SKM-1 treated with dmso at 0.1 percent for 144 hours (cell line): ENCODE results near the gene SPNS1.
"Not testable (repeated sequence)": the region's sequence is repeated elsewhere in the genome, so short reads cannot be mapped to it uniquely, and the experiment has no call there.

Source experiments
- DNase-seq: peaks from one replicate; lab custom pipeline; 2025; ENCODE audit not compliant: unreplicated experiment; lab: John Stamatoyannopoulos, UW

SPNS1 gene, protein sequence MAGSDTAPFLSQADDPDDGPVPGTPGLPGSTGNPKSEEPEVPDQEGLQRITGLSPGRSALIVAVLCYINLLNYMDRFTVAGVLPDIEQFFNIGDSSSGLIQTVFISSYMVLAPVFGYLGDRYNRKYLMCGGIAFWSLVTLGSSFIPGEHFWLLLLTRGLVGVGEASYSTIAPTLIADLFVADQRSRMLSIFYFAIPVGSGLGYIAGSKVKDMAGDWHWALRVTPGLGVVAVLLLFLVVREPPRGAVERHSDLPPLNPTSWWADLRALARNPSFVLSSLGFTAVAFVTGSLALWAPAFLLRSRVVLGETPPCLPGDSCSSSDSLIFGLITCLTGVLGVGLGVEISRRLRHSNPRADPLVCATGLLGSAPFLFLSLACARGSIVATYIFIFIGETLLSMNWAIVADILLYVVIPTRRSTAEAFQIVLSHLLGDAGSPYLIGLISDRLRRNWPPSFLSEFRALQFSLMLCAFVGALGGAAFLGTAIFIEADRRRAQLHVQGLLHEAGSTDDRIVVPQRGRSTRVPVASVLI

DNA sequence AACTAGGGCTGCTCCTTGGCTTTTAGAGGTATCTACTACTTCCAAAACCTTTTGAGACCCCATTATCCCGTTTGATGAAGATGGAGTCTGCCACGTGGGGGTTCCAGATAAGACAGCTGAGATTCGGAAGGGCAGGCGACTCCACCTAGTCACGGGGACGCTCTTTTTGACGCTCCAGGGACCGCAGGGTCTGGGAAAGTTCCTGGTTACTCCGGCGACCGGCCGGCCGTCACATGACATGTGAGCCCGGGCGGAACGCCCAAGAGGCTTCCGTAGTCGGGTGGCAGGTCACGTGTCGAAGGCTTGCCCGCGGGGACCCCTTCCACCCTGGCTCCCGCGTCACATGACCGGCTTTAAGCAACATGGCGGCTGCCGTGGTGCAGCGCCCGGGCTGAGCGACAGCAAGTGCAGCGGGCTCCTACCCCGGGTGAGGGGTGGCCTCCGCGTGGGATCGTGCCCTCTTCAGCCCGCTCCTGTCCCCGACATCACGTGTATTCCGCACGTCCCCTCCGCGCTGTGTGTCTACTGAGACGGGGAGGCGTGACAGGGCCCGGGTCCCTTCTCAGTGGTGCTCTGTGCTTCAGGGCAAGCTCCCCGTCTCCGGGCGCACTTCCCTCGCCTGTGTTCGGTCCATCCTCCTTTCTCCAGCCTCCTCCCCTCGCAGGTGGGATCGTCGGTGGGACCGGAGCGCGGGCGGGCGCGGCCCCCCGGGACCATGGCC, at the start of gene SPNS1:
Gene SPNS1, plus strand, starts transcription at position 342 of the 721 bp plus-strand sequence. Its CDS starts 374 bp downstream, at position 716.
- peak; percentile 87 for DNase-seq

DNA sequence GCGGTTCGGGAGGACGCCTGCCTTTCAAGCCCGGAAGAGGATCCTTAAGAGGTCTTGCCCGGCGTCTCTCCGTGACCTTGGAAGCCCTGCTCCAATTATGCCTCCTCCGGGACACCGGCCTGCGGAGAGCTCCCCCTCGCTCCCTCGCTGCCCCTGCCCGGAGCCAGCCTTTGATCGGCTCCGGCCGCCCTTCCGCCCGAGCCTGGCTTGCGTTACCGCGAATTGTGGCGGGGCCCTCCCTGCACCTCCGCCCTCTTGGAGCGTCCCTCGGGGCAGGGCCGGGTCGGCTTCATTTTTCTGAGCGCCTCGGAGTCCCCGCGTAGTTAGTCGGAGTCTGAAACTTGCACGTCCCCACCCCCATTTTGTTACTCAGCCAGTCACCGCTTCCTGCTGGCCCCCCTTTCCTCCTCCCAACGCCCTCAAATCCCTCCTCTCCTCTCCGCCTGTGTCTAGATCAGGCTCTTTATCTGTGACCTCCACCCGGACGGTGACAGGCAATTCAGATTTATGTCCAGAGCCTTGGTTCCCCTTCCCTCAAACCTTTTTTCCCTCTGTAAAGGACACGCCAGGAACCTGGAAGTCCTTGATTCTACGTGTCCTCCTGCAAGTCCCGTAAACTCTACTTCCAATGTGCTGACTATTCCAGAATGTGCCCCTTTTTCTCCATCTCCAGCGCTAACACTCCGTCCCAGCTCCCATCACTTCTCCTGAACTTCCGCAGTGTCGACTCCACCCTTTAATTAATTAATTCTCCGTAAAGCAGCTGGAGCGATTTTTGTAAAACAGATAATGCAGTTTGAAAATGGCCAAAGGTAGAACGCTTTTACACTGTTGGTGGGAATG, 49.0 kb upstream of the SPNS1 start:
- peak; percentile 70 for DNase-seq

DNA sequence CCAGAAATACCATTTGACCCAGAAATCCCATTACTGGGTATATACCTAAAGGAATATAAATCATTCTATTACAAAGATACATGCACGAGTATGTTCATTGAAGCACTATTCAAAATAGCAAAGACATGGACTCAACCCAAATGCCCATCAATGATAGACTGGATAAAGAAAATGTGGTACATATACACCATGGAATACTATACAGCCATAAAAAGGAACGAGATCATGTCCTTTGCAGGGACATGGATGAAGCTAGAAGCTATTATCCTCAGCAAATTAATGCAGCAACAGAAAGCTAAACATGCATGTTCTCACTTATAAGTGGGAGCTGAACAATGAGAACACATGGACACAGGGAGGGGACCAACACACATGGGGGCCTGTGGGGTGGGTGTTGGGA, 48.3 kb upstream of the SPNS1 start:
- DNase-seq, result not testable (repeated sequence)

DNA sequence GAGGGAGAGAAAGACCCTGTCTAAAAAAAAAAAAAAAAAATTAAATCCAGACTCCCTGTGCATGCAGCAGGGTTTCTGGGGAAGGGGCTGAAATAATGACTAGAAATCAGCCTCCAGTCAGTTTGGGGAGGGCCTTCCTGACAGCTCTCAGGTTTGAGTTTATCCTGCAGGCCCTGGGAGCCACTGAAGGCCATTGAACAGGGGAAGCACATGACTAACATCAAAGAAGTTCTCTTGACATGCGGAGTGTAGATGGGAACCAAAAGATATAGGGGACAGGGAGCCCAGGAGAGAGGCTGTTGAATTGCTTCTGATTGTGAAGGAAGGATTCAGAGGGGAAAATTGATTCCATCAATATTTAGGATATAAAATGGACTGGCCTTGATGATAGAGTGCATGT, 46.8 kb upstream of the SPNS1 start:
- DNase-seq, result no peak

DNA sequence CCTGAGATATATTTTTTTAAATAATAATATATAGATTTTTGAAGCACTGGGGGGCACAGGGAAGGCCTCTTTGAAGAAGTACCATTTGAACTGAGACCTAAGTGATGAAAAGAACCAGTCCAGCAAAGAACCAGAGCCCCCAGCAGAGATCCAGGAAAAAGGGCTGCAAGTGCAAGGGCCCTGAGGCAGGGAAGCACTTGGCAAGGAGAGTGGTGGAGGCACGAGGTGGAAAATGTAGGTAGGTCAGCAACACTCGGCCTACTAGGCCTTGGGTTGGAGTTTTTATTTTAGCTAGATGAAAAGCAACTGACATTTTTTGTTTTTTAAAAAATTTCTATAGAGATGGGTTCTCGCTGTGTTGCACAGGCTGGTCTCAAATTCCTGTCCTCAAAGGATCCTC, 44.4 kb upstream of the SPNS1 start:
- no peak for DNase-seq

DNA sequence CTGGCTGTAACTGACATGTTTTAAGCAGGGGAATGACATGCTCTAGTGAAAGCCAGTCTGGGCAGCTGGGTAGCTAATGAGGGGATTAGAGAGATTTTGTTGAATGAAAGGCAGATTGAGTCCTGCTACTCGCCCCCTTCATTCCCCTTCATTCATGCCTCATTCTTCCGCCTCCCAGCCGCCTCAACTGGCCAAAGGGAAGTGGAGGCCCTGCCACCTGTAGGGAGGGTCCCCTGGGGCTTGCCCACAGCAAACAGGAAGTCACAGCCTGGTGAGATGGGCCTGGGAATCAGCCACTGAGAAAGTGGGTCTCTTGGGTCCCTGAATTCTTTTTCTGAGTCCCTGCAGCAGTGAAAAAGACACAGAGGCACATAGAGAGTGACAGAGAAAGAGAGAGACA, 43.9 kb upstream of the SPNS1 start:
- DNase-seq, result peak; percentile 37

DNA sequence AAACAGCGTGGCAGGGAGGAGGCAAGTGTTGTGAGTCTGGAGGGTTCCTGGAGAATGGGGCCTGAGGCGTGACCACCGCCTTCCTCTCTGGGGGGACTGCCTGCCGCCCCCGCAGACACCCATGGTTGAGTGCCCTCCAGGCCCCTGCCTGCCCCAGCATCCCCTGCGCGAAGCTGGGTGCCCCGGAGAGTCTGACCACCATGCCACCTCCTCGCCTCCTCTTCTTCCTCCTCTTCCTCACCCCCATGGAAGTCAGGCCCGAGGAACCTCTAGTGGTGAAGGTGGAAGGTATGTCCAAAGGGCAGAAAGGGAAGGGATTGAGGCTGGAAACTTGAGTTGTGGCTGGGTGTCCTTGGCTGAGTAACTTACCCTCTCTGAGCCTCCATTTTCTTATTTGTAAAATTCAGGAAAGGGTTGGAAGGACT, 42.8 kb upstream of the SPNS1 start, which contains the start of gene CD19:
Gene CD19, plus strand, starts transcription at position 171 of the 425 bp plus-strand sequence. Its CDS starts 30 bp downstream, at position 201.
- DNase-seq, result no peak

DNA sequence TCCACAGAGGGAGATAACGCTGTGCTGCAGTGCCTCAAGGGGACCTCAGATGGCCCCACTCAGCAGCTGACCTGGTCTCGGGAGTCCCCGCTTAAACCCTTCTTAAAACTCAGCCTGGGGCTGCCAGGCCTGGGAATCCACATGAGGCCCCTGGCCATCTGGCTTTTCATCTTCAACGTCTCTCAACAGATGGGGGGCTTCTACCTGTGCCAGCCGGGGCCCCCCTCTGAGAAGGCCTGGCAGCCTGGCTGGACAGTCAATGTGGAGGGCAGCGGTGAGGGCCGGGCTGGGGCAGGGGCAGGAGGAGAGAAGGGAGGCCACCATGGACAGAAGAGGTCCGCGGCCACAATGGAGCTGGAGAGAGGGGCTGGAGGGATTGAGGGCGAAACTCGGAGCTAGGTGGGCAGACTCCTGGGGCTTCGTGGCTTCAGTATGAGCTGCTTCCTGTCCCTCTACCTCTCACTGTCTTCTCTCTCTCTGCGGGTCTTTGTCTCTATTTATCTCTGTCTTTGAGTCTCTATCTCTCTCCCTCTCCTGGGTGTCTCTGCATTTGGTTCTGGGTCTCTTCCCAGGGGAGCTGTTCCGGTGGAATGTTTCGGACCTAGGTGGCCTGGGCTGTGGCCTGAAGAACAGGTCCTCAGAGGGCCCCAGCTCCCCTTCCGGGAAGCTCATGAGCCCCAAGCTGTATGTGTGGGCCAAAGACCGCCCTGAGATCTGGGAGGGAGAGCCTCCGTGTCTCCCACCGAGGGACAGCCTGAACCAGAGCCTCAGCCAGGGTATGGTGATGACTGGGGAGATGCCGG, 42.0 kb upstream of the SPNS1 start:
- DNase-seq, result no peak

DNA sequence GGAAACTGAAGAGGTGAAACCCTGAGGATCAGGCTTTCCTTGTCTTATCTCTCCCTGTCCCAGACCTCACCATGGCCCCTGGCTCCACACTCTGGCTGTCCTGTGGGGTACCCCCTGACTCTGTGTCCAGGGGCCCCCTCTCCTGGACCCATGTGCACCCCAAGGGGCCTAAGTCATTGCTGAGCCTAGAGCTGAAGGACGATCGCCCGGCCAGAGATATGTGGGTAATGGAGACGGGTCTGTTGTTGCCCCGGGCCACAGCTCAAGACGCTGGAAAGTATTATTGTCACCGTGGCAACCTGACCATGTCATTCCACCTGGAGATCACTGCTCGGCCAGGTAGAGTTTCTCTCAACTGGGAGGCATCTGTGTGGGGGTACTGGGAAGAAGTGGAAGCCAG, 41.4 kb upstream of the SPNS1 start:
- no peak for DNase-seq

DNA sequence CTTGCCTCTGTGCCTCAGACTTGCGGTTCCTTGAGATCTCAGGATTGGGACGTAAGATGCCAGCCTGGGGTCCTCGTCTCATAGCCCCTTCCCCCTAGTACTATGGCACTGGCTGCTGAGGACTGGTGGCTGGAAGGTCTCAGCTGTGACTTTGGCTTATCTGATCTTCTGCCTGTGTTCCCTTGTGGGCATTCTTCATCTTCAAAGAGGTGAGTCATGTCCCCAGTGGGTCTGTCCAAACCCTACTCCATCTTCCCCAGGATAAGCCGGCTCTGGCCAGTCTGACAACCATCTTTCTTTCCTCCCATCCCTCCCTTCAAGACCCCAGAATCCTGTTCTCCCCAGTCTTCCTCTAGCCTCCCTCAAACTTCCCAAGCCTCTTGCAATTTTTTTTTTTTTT, 39.2 kb upstream of the SPNS1 start:
- no peak for DNase-seq

DNA sequence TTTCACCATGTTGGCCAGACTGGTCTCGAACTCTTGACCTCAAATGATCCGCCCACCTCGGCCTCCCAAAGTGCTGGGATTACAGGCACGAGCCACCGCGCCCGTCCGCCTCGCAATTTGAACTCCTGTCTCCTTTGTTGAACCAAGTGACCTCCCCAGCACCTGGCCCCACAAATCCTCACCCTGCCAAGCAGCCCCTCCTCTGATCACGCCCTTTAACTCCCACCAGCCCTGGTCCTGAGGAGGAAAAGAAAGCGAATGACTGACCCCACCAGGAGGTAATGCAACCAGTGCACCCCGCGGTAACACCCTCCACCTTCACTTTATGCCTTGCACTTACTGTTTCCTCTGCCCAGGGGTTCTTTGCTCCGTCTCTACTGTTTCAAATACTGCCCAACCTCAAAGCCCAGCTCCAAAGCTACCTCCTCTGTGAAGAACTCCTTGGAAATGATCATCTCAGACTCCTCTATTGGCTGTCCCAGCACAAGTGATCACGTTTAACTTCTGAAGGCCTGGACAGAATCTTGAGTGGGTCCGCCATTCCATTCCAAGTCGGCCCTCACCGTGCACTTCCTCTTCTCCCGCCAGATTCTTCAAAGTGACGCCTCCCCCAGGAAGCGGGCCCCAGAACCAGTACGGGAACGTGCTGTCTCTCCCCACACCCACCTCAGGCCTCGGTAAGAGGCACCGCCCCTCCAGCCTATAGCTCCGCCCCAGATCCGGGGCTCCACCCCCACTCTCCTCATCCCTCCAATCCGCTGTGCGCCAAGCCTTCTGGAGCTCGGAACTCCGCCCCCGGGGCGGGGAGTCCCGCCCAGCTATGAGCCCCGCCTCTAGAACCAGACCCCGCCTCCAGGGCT, 38.4 kb upstream of the SPNS1 start:
- peak; percentile 95 for DNase-seq

DNA sequence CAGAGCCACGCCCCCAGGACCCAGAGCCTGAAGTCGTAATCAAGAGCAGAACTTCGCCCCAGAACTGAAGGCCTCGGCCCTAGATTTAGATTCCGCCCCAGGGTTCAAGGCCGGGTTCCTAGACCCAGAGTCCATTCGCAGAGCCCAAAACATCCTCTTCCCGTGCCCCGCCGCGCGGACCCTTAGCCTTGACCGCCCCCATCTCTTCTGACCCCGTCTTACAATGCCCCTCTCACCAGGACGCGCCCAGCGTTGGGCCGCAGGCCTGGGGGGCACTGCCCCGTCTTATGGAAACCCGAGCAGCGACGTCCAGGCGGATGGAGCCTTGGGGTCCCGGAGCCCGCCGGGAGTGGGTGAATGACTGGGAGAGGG, 37.8 kb upstream of the SPNS1 start:
- no peak for DNase-seq

DNA sequence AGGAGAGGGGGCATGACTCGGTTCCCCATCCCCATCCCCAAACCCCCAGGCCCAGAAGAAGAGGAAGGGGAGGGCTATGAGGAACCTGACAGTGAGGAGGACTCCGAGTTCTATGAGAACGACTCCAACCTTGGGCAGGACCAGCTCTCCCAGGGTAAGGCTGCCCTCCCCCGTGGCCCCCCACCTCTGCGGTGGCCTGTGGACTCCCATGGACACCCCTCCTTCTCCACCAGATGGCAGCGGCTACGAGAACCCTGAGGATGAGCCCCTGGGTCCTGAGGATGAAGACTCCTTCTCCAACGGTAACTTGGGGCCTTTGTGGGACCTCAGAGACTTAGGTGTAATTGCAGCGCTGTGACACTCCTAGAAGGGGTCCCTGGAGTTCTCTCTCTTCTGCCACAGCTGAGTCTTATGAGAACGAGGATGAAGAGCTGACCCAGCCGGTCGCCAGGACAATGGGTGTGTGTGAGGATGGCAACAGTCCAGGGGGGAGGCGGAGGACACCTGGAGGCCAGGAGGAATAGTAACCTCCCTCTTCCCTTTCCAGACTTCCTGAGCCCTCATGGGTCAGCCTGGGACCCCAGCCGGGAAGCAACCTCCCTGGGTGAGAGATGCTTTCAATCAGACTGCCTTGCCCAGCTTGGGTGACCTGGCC, 37.2 kb upstream of the SPNS1 start:
- DNase-seq, result no peak

DNA sequence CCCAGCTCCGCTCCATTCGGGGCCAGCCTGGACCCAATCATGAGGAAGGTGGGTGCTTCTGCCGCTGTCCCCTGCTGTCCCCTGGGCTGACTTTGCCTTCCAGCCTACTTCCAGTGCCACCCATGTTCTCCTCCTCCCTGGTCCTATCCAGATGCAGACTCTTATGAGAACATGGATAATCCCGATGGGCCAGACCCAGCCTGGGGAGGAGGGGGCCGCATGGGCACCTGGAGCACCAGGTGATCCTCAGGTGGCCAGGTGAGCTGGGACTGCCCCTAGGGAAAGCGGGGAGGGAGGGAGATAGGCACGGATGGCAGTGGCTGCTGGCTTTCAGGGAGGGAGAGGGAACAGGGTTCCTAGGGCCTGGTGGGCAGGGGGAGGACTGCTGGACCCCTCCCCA, 35.9 kb upstream of the SPNS1 start:
- no peak for DNase-seq

DNA sequence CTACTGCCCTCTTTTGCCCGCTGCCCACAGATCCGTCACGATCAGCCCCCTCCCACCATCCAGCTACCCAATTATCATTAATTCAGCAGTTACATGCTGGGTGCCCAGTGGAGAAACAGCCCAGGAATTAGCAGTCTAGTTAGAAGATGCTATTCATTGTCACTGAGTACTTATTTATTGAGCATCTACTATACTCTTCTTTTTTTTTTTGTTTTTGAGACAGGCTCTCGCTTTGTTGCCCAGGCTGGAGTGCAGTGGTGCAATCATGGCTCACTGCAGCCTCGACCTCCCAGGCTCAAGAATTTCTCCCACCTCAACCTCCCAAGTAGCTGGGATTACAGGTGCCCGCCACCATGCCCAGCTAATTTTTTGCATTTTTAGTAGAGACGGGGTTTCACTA, 34.8 kb upstream of the SPNS1 start:
- not testable (repeated sequence) for DNase-seq

DNA sequence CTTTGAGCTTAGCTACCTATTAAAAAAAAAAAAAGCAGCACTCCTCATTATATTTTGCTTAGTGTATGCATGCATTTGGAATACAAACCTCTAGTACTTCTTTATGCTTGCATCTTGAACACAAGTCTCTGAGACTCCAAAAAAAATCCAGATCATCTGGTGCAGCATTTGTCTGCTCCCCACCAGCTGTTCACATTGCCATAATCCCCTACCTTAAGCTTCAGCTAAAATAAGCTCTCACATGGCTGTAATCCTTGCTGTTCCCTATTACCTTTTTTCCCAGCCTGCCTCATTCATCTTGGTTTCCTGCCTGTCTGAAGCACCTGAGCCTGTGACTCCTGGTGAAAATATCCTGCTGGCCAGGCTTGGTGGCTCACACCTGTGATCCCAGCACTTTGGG, 31.3 kb upstream of the SPNS1 start:
- DNase-seq, result no peak

DNA sequence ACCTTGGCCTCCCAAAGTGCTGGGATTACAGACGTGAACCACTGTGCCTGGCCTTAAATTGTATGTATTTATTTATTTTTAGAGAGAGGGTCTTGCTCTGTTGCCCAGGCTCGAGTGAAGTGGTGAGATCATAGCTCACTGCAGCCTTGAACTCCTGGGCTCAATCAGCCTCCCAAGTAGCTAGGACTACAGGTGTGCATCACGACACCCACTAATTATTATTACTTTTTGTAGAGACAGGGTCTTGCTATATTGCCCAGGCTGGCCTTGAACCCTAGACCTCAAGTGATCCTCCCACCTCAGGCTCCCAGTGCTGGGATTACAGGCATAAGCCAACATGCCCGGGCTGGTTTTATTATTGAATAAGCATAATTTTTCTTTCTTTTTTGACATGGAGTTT, 27.9 kb upstream of the SPNS1 start:
- no peak for DNase-seq

DNA sequence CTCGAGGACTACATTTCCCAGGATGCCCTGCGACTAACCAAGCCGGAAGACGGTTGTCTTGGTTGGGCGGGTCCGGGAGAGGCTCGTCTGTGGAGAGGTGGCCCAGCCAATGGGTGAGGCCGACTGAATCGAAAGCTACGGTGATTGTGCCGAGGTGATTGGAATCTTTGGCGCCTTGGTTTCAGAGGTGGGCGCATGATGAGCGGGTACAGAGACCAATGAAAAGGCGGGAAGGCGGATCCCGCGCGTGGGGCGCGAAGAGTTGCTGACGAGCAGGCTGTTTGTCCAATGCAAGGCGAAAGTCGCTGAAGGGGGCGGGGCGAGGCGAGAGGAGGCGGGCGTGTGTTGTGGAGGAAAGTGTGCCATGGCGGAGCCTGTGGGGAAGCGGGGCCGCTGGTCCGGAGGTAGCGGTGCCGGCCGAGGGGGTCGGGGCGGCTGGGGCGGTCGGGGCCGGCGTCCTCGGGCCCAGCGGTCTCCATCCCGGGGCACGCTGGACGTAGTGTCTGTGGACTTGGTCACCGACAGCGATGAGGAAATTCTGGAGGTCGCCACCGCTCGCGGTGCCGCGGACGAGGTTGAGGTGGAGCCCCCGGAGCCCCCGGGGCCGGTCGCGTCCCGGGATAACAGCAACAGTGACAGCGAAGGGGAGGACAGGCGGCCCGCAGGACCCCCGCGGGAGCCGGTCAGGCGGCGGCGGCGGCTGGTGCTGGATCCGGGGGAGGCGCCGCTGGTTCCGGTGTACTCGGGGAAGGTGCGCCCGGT, 23.7 kb upstream of the SPNS1 start, which contains the start of gene NFATC2IP:
Gene NFATC2IP, plus strand, starts transcription at position 290 of the 762 bp plus-strand sequence. Its CDS starts 75 bp downstream, at position 365.
- DNase-seq, result peak; percentile 99
